NT2/D1 (cell line): ENCODE measurements around the gene DDX52.
"Not testable (repeated sequence)": the region's sequence is repeated elsewhere in the genome, so short reads cannot be mapped to it uniquely, and the experiment has no call there.

Source experiments
- DNase-seq: peaks from one replicate; pipeline ENCODE4 v3.0.0-alpha.2; 2011; ENCODE audit warnings: low read depth, low spot score
- H3K27me3 ChIP-seq: 2 replicates; pipeline ENCODE4 v1.6.0; 2011; ENCODE audit warnings: mild to moderate bottlenecking; ENCODE audit not compliant: insufficient read length, insufficient read depth
- H3K36me3 ChIP-seq: 2 replicates; pipeline ENCODE4 v1.6.1; 2011; ENCODE audit warnings: mild to moderate bottlenecking, low read length, mixed read lengths; ENCODE audit not compliant: insufficient read depth, insufficient read length
- H3K4me1 ChIP-seq: 2 replicates; pipeline ENCODE4 v1.5.1; 2011; ENCODE audit not compliant: insufficient read depth, insufficient read length
- H3K4me3 ChIP-seq: 2 replicates; pipeline ENCODE4 v1.5.1; 2011; ENCODE audit warnings: low read depth; ENCODE audit not compliant: insufficient read length
- H3K9ac ChIP-seq: 2 replicates; pipeline ENCODE4 v1.6.0; 2011; ENCODE audit warnings: low read depth; ENCODE audit not compliant: insufficient read length
- H3K9me3 ChIP-seq: 2 replicates; pipeline ENCODE4 v1.5.1; 2011; ENCODE audit warnings: mild to moderate bottlenecking, low read length; ENCODE audit not compliant: insufficient read depth
- SUZ12 ChIP-seq: IDR thresholded peaks from 2 replicates; pipeline ENCODE4 v1.6.1; 2011; ENCODE audit not compliant: insufficient read length, insufficient read depth; ENCODE audit errors: extremely low read depth
- YY1 ChIP-seq: IDR thresholded peaks from 2 replicates; pipeline ENCODE4 v1.6.1; 2011; ENCODE audit not compliant: insufficient read length, insufficient read depth
- ZNF274 ChIP-seq: IDR thresholded peaks from 2 replicates; pipeline ENCODE4 v1.6.1; 2011; ENCODE audit warnings: mild to moderate bottlenecking, low read depth, low read length

DDX52 gene

DNA sequence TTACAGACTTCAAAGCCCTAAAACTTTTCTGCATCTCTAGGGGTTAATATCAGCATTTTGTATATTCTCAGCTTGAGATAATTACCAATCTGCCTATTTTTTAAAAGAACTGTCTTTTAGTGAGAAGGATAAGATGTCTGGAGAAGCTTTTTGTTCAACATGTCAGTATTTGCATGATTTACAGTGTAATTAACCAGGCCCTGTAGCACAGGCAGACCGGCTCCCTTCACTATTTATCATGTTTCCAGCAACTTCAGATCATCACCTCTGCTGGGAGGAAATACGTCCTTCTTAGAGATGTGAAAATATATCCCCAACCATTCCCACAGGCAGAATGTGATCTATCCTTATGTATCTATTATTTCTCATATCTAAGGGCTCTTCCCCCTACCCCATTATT lies 8.6 kb upstream of the DDX52 start:
- H3K4me3 ChIP-seq: no peak overlapping the region
- H3K36me3 ChIP-seq: no peaks in the 10 kb centered on the region
- H3K9ac ChIP-seq: no peak overlapping the region
- TF ChIP-seq ZNF274: no peak
- no peak for TF ChIP-seq SUZ12
- no peak for TF ChIP-seq YY1
- H3K9me3 ChIP-seq: no peaks in the 10 kb centered on the region
- no peaks in the 10 kb centered on the region for H3K4me1 ChIP-seq
- H3K27me3 ChIP-seq: no peaks in the 10 kb centered on the region
- DNase-seq: no peak

DNA sequence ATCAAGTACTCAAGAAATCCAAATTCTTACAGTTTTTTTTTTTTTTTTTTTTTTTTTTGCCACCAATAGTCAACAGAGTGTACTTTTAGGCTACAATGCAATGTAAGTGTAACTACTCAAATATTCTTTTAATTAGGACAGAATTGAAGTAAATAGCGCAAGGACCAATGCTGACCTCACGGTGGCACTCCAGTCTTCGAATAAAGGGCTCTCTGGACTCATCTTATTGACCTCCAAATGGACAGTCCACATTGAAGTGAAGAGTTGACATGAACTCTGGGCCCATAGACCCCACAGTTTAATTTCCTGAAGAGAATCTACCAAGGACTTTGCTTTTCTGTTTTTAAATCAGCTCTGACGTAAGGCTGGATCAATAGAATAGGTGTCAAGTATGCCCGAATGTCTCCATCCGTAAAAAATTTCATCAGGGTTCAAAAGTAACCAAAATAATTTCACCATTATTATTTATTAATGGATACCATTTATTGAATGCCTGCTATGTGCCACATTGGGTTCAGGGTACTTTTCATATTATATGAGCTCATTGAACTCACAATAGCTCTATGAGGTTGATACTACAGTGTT lies 7.3 kb upstream of the DDX52 start:
- no peaks in the 10 kb centered on the region for H3K9me3 ChIP-seq
- DNase-seq: peak; percentile 35
- TF ChIP-seq ZNF274 (no peak), SUZ12 (no peak), YY1 (no peak)
- no peak overlapping the region for H3K9ac ChIP-seq
- no peaks in the 10 kb centered on the region for H3K36me3 ChIP-seq
- H3K4me3 ChIP-seq: no peak overlapping the region
- peaks cover 4% of the 10 kb centered on the region for H3K27me3 ChIP-seq
- no peaks in the 10 kb centered on the region for H3K4me1 ChIP-seq

DNA sequence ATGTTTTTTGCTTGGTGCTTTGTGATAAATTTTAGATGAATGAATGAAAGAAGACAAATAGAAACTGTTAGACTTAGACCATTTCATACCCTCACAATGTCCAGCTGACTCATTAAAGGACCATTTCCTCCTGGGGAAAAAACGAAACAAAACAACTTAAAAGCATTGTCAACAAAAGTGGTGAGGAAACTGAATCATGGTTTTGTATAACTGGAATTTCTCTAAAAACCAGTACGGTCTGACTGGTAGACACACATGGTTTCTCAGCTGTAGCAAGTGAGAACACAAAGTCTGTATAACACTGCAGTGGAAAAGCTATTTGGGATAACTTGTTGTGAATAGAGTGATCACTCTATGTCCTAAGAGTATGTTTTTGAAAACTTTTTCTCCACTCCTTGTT lies 5.3 kb upstream of the DDX52 start:
- TF ChIP-seq YY1 (no peak), SUZ12 (no peak), ZNF274 (no peak)
- H3K27me3 ChIP-seq: peaks cover 8% of the 10 kb centered on the region
- H3K9me3 ChIP-seq: no peaks in the 10 kb centered on the region
- H3K4me3 ChIP-seq: no peak overlapping the region
- DNase-seq: no peak
- H3K36me3 ChIP-seq: no peaks in the 10 kb centered on the region
- no peak overlapping the region for H3K9ac ChIP-seq
- H3K4me1 ChIP-seq: no peaks in the 10 kb centered on the region

DNA sequence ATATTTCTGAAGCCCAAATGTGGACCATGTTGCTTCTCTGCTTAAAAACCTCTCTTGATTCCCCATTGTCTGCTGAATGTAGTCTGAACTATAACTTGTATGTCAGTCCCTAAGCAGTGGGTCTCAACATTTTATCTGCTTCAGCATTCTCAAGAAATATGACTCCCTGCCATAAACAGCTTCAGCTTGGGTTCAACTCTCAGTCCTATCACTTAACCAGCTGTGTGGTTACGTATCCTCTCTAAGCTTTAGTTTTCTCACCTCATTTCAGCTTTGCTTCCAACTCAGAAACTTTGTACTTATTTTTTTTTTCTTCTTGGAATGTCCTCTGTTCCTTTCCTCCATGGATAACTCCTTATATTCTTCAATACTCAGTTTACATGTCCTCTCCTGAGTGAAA lies 4.6 kb upstream of the DDX52 start:
- DNase-seq: no peak
- TF ChIP-seq SUZ12: no peak
- TF ChIP-seq YY1: no peak
- TF ChIP-seq ZNF274: no peak
- no peaks in the 10 kb centered on the region for H3K36me3 ChIP-seq
- no peak overlapping the region for H3K9ac ChIP-seq
- H3K4me1 ChIP-seq: no peaks in the 10 kb centered on the region
- peaks cover 8% of the 10 kb centered on the region for H3K27me3 ChIP-seq
- H3K9me3 ChIP-seq: no peaks in the 10 kb centered on the region
- H3K4me3 ChIP-seq: no peak overlapping the region

DNA sequence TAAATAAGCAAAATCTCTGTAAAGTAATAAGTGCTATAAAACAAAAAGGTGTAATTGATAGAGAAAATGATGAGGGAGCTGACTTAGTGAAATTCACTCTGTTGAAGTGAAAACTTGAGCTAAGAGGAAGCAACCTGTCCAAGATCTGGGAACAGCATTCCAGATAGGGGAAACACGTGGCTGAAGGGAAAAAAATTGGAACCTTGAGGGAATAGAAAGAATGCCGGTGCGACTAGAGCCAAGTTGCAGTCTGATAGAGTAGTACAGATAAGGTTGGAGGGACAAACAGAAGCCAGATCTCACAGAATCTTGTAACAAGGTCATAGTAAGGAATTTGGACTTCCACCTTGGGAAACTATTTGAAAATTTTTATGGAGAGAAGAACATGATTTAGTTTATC lies 623 bp upstream of the DDX52 start:
- Histone ChIP-seq H3K27me3 (peaks cover 8% of the 10 kb centered on the region), H3K4me3 (no peak overlapping the region), H3K4me1 (no peaks in the 10 kb centered on the region), H3K36me3 (peaks cover 31% of the 10 kb centered on the region), H3K9me3 (no peaks in the 10 kb centered on the region), H3K9ac (peak overlapping the region; percentile 85)
- no peak for TF ChIP-seq SUZ12
- no peak for DNase-seq

DNA sequence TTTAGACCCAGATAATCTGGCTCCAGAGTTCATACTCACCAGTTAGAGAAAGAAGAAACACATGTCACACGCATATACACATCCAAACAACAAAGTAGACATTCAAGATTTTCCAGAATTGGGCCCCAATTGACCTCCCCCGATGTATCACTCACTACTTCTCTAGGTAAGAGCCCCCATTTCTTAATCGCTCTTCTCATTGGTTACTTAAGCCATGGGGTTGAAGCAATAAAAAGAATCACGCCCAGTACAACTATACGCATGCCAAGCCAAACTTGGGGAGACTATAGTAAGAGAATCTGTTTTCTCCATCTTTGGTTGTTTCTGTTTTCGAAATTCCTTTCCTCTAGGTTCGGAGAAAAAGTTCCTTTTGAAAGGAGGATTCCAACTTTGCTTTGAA lies 565 bp downstream of the DDX52 start:
- Histone ChIP-seq H3K4me1 (no peaks in the 10 kb centered on the region), H3K36me3 (peaks cover 42% of the 10 kb centered on the region), H3K27me3 (peaks cover 8% of the 10 kb centered on the region), H3K9ac (peak overlapping the region; percentile 85), H3K9me3 (no peaks in the 10 kb centered on the region), H3K4me3 (peak overlapping the region; percentile 97)
- no peak for DNase-seq
- TF ChIP-seq YY1 (no peak), SUZ12 (no peak), ZNF274 (no peak)

DNA sequence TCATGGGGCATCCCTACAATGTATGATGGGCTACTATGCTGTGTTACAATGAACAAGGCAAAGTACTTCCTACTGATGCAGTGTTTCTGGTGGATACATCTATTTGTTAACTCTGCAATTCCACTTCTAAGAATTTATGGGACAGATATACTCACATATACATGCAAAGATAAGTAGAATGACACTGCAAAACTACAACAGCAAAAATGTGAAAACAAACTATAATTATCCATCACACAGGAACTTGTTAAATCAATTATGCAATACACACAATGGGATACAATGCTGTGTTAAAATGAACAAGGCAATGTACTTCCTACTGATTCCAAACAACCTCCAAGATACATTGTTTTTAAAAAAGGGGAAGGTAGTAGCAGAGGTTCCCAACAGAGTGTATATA lies 3.2 kb downstream of the DDX52 start:
- H3K4me3 ChIP-seq: no peak overlapping the region
- no peak overlapping the region for H3K9ac ChIP-seq
- peaks cover 65% of the 10 kb centered on the region for H3K36me3 ChIP-seq

DNA sequence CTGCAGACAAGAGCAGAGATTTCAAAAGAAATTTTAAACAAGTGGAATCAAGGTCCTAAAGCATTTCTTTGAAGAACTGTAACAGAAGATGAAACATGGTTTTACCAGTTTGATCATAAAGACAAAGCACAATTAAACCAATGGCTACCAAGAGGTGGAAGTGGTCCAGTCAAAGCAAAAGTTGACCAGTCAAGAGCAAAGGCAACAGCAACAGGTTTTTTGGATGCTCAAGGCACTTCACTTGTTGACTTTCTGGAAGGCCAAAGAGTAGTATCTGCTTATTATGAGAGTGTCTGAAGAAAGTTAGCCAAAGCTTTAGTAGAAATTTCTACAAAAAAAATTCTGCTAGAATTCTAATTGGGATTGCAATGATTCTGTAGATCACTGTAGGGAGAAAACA lies 5.3 kb downstream of the DDX52 start:
- Histone ChIP-seq H3K36me3 (peaks cover 77% of the 10 kb centered on the region), H3K4me1 (no peaks in the 10 kb centered on the region), H3K4me3 (no peak overlapping the region), H3K27me3 (no peaks in the 10 kb centered on the region), H3K9me3 (0 out of 2 replicates have a peak, but pooled peaks cover 6% of the 10 kb centered on the region), H3K9ac (no peak overlapping the region)
- no peak for TF ChIP-seq ZNF274
- TF ChIP-seq SUZ12: no peak
- TF ChIP-seq YY1: no peak
- no peak for DNase-seq

More for the DNA sequence above, 3.2 kb downstream of the DDX52 start:
- H3K27me3 ChIP-seq: peaks cover 4% of the 10 kb centered on the region
- no peaks in the 10 kb centered on the region for H3K4me1 ChIP-seq
- no peak for DNase-seq
- TF ChIP-seq ZNF274 (no peak), YY1 (no peak), SUZ12 (no peak)
- 0 out of 2 replicates have a peak, but pooled peaks cover 6% of the 10 kb centered on the region for H3K9me3 ChIP-seq

DNA sequence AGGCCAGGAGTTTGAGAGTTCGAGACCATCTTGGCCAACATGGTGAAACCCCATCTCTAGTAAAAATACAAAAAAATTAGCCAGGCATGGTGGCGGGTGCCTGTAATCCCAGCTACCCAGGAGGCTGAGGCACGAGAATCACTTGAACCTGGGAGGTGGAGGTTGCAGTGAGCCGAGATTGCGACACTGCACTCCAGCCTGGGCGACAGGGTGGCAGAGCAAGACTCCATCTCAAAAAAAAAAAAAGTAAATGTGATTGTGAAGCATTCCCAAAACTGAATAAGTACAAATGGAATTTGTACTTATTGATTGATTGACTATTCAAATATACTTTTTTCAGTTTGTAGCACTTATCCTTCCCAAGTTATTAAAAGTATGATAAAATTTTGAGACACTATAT lies 26.8 kb downstream of the DDX52 start:
- not testable (repeated sequence) for H3K9ac ChIP-seq, H3K4me3 ChIP-seq, DNase-seq, H3K4me1 ChIP-seq, H3K9me3 ChIP-seq, H3K27me3 ChIP-seq
- H3K36me3 ChIP-seq: peaks cover 91% of the 10 kb centered on the region
